H9 (cell line): ENCODE results near the gene TMCC1. TPM values are rescaled to one million over a fixed set of nuclear protein-coding genes. Genes with fewer than 3 reads are reported as not detected.

Experiments
- DNase-seq: peaks from one replicate; pipeline ENCODE4 v3.0.0-alpha.2; 2017
- H2AFZ ChIP-seq: one replicate; pipeline ENCODE4 v1.6.1; 2013; ENCODE audit warnings: mild to moderate bottlenecking, low read length, control low read depth, moderate library complexity
- H2AK5ac ChIP-seq: 2 replicates; pipeline ENCODE4 v1.6.1; 2013; ENCODE audit warnings: low read length, control low read depth, mixed read lengths; ENCODE audit not compliant: insufficient read length
- H2BK120ac ChIP-seq: one replicate; pipeline ENCODE4 v1.6.1; 2013; ENCODE audit warnings: low read depth, mild to moderate bottlenecking, low read length, control low read depth, inconsistent platforms; ENCODE audit not compliant: poor library complexity, severe bottlenecking
- H2BK12ac ChIP-seq: 2 replicates; pipeline ENCODE4 v1.6.1; 2013; ENCODE audit warnings: low read length, control low read depth, mixed read lengths, low read depth; ENCODE audit not compliant: insufficient read length
- H2BK15ac ChIP-seq: 2 replicates; pipeline ENCODE4 v1.6.1; 2013; ENCODE audit warnings: low read depth, low read length, control low read depth
- H2BK20ac ChIP-seq: one replicate; pipeline ENCODE4 v1.6.1; 2013; ENCODE audit warnings: low read depth, mild to moderate bottlenecking, low read length, control low read depth, inconsistent platforms; ENCODE audit not compliant: poor library complexity, severe bottlenecking
- H2BK5ac ChIP-seq: 2 replicates; pipeline ENCODE4 v1.6.1; 2013; ENCODE audit warnings: low read length, control low read depth, mixed read lengths; ENCODE audit not compliant: insufficient read length
- H3K14ac ChIP-seq: 2 replicates; pipeline ENCODE4 v1.6.1; 2013; ENCODE audit warnings: low read length, control low read depth; ENCODE audit not compliant: insufficient read depth
- H3K18ac ChIP-seq: 2 replicates; pipeline ENCODE4 v1.6.1; 2013; ENCODE audit warnings: low read depth, mild to moderate bottlenecking, mixed read lengths, low read length, control low read depth; ENCODE audit not compliant: insufficient read length
- H3K23ac ChIP-seq: 2 replicates; pipeline ENCODE4 v1.6.1; 2013; ENCODE audit warnings: low read length, control low read depth, mixed read lengths, low read depth; ENCODE audit not compliant: insufficient read length
- H3K23me2 ChIP-seq: 2 replicates; pipeline ENCODE4 v1.6.1; 2013; ENCODE audit warnings: low read depth, mild to moderate bottlenecking, mixed read lengths, low read length, control low read depth; ENCODE audit not compliant: insufficient read length, poor library complexity, severe bottlenecking
- H3K27ac ChIP-seq: 2 replicates; pipeline ENCODE4 v1.5.1; 2013; ENCODE audit warnings: low read length, control low read depth, mixed read lengths, low read depth; ENCODE audit not compliant: insufficient read length
- H3K27me3 ChIP-seq: 2 replicates; pipeline ENCODE4 v1.6.1; 2013; ENCODE audit warnings: low read length, control low read depth, inconsistent platforms; ENCODE audit not compliant: insufficient read depth
- H3K4ac ChIP-seq: 2 replicates; pipeline ENCODE4 v1.6.1; 2013; ENCODE audit warnings: low read depth, mild to moderate bottlenecking, control low read depth, inconsistent platforms, low read length, moderate library complexity
- H3K4me1 ChIP-seq: 2 replicates; pipeline ENCODE4 v1.6.1; 2013; ENCODE audit warnings: low read length, control low read depth, inconsistent platforms; ENCODE audit not compliant: insufficient read depth
- H3K4me2 ChIP-seq: 2 replicates; pipeline ENCODE4 v1.6.1; 2013; ENCODE audit warnings: low read length, control low read depth, mixed read lengths; ENCODE audit not compliant: insufficient read length, insufficient read depth
- H3K56ac ChIP-seq: 2 replicates; pipeline ENCODE4 v1.6.1; 2013; ENCODE audit warnings: low read depth, mild to moderate bottlenecking, mixed read lengths, low read length, control low read depth; ENCODE audit not compliant: insufficient read length
- H3K79me1 ChIP-seq: 2 replicates; pipeline ENCODE4 v1.6.1; 2013; ENCODE audit warnings: low read depth, mild to moderate bottlenecking, moderate library complexity, low read length, control low read depth, inconsistent platforms; ENCODE audit not compliant: insufficient read depth, poor library complexity, severe bottlenecking
- H3K79me2 ChIP-seq: 2 replicates; pipeline ENCODE4 v1.6.1; 2013; ENCODE audit warnings: low read length, control low read depth, inconsistent platforms; ENCODE audit not compliant: insufficient read depth
- H3K9ac ChIP-seq: 2 replicates; pipeline ENCODE4 v1.6.1; 2013; ENCODE audit warnings: low read length, control low read depth, mixed read lengths; ENCODE audit not compliant: insufficient read length; ENCODE audit errors: extremely low read depth
- H3K9me3 ChIP-seq: one replicate; pipeline ENCODE4 v1.6.1; 2013; ENCODE audit warnings: low read depth, low read length, inconsistent platforms; ENCODE audit not compliant: control insufficient read depth
- H3T11ph ChIP-seq: one replicate; pipeline ENCODE4 v1.6.1; 2013; ENCODE audit warnings: mild to moderate bottlenecking, low read length, control low read depth, inconsistent platforms
- H4K20me1 ChIP-seq: one replicate; pipeline ENCODE4 v1.6.1; 2013; ENCODE audit not compliant: control insufficient read depth, insufficient read length, insufficient read depth
- H4K5ac ChIP-seq: 2 replicates; pipeline ENCODE4 v1.6.1; 2013; ENCODE audit warnings: low read depth, mild to moderate bottlenecking, mixed read lengths, low read length, control low read depth; ENCODE audit not compliant: insufficient read length
- H4K8ac ChIP-seq: replicated peaks from 2 replicates; pipeline ENCODE4 v1.6.1; 2013; ENCODE audit warnings: low read length, control low read depth, mixed read lengths, low read depth; ENCODE audit not compliant: insufficient read length
- H4K91ac ChIP-seq: 2 replicates; pipeline ENCODE4 v1.6.1; 2013; ENCODE audit warnings: low read depth, mild to moderate bottlenecking, moderate library complexity, mixed read lengths, low read length, control low read depth; ENCODE audit not compliant: insufficient read length
- H3K27ac Mint-ChIP-seq, 3 experiments: 2 replicates in 2 of 3; 3 replicates in 1 of 3; pipeline ENCODE4 v1.8.0; 2020 to 2021; ENCODE audit warnings: mixed read lengths in 3 of 3, mild to moderate bottlenecking in 1 of 3, moderate library complexity in 1 of 3
- H3K27me3 Mint-ChIP-seq: 2 replicates; pipeline ENCODE4 v1.8.0; 2021; ENCODE audit warnings: low read depth, mild to moderate bottlenecking, moderate library complexity, mixed read lengths
- H3K36me3 Mint-ChIP-seq, 3 experiments: 2 replicates in 2 of 3; 3 replicates in 1 of 3; pipeline ENCODE4 v1.8.0; 2020 to 2021; ENCODE audit warnings: low read depth in 3 of 3, mixed read lengths in 3 of 3; ENCODE audit not compliant: insufficient read depth in 1 of 3
- H3K4me1 Mint-ChIP-seq, 2 experiments: 2 replicates each; pipeline ENCODE4 v1.8.0; 2020; ENCODE audit warnings: mixed read lengths in 2 of 2
- H3K4me3 Mint-ChIP-seq, 2 experiments: 2 replicates in 1 of 2; 3 replicates in 1 of 2; pipeline ENCODE4 v1.8.0; 2020 to 2021; ENCODE audit warnings: mild to moderate bottlenecking in 2 of 2, mixed read lengths in 2 of 2, moderate library complexity in 1 of 2
- H3K9me3 Mint-ChIP-seq, 2 experiments: 2 replicates in 1 of 2; 3 replicates in 1 of 2; pipeline ENCODE4 v1.8.0; 2020; ENCODE audit warnings: mild to moderate bottlenecking in 2 of 2, mixed read lengths in 2 of 2, moderate library complexity in 1 of 2
- CTCF ChIP-seq: fragments of 200-600 bp; sonication (generic); conservative IDR thresholded peaks from 3 replicates; pipeline ENCODE4 v1.8.0; 2021; ENCODE audit warnings: antibody characterized with exemption, mild to moderate bottlenecking
- WGBS: extraction: QIAGEN DNeasy Blood & Tissue Kit; methylation state at CpG from one replicate; pipeline ENCODE4 v1.1.7; 2013; ENCODE audit warnings: missing lambda C conversion rate, low lambda C conversion rate, mixed read lengths; ENCODE audit not compliant: insufficient read length; ENCODE audit errors: extremely low coverage; 5-methylcytosine and 5-hydroxymethylcytosine counted together
- total RNA-seq: library from RNA; stranded (reverse); gene quantifications from 2 replicates; pipeline ENCODE4 v1.2.1, GENCODE V29; 2021

The TMCC1 gene
- total RNA-seq, 1 experiment from 2014 or later: 24.4 TPM

- H2BK120ac ChIP-seq: no peak overlapping the region
- H2AFZ ChIP-seq: no peak overlapping the region
- no peak overlapping the region for H3K9ac ChIP-seq
- no peak overlapping the region for H2AK5ac ChIP-seq
- H2BK15ac ChIP-seq: no peak overlapping the region
- H3K27ac ChIP-seq: no peak overlapping the region
- no CpG with 5 or more reads among the region's 2 CpGs for WGBS
- no peaks in the 10 kb centered on the region for H3K9me3 ChIP-seq
- no peak overlapping the region for H3K4me2 ChIP-seq
- no peaks in the 10 kb centered on the region for H3K79me1 ChIP-seq
- no peak overlapping the region for H4K91ac ChIP-seq
- H4K8ac ChIP-seq: no peak overlapping the region
- H3K79me2 ChIP-seq: no peaks in the 10 kb centered on the region
- Mint-ChIP-seq H3K4me1 (peaks cover 13 to 17% of the 10 kb centered on the region in 2 experiments), H3K9me3 (no peaks in the 10 kb centered on the region), H3K27me3 (no peaks in the 10 kb centered on the region), H3K4me3 (no peak overlapping the region), H3K27ac (peak overlapping the region in 2 of 3 experiments; percentile 49 to 92; a peak in 1 of 7 replicates), H3K36me3 (no peaks in the 10 kb centered on the region)
- H3K23me2 ChIP-seq: no peaks in the 10 kb centered on the region
- no peaks in the 10 kb centered on the region for H3K27me3 ChIP-seq
- H3K56ac ChIP-seq: no peak overlapping the region
- H3K18ac ChIP-seq: no peak overlapping the region
- H3K4me1 ChIP-seq: peaks cover 3% of the 10 kb centered on the region; the same call in 1 of the 2 replicates
- no peak for TF ChIP-seq CTCF
- no peak overlapping the region for H2BK5ac ChIP-seq
- H2BK20ac ChIP-seq: no peak overlapping the region
- H3K14ac ChIP-seq: no peak overlapping the region
- H3K4ac ChIP-seq: no peak overlapping the region
- no peak overlapping the region for H3T11ph ChIP-seq
- H3K23ac ChIP-seq: no peak overlapping the region
- H4K20me1 ChIP-seq: no peaks in the 10 kb centered on the region
- H4K5ac ChIP-seq: no peak overlapping the region
- DNase-seq: no peak
- no peak overlapping the region for H2BK12ac ChIP-seq
Observed at GRCh38 chr3:129745253-129745652, 148.3 kb downstream of the TMCC1 start.
